Measurements from ENCODE around the gene NELFB.

NELFB gene

GRCh38 chr9:137279741-137280473, 24.8 kb downstream of the NELFB start:
- Histone ChIP-seq H3F3A (ENCODE audit: insufficient read depth, low read length) (0 out of 2 replicates have a peak, but pooled peaks cover 4% of the 10 kb centered on the region), H3K79me2 (ENCODE audit: insufficient read depth, low read length) (no peaks in the 10 kb centered on the region), H3K9ac (ENCODE audit: low read length) (no peak overlapping the region; the same call in 1 of the 2 replicates), H3K9me2 (ENCODE audit: low read depth, low read length) (no peaks in the 10 kb centered on the region), H3K4me3 (ENCODE audit: low read depth, low read length, poor library complexity, severe bottlenecking) (peak overlapping the region; percentile 48), H3K27ac (ENCODE audit: low read depth, low read length, poor library complexity, severe bottlenecking) (no peak overlapping the region), H2AFZ (ENCODE audit: low read length) (no peak overlapping the region), H3K4me2 (ENCODE audit: low read length) (peak overlapping the region; percentile 72), H3K4me1 (ENCODE audit: insufficient read depth, low read length, severe bottlenecking) (peaks cover 47% of the 10 kb centered on the region), H4K20me1 (ENCODE audit: insufficient read depth, low read length) (no peaks in the 10 kb centered on the region), H3K27me3 (ENCODE audit: insufficient read depth, low read length) (no peaks in the 10 kb centered on the region), H3K9me3 (ENCODE audit: low read length) (no peaks in the 10 kb centered on the region), H3K36me3 (ENCODE audit: insufficient read depth, low read length) (no peaks in the 10 kb centered on the region)
- TF ChIP-seq EZH2 (IDR thresholded peaks at IDR 0.05; ENCODE audit: borderline replicate concordance, low read length): no peak
- TF ChIP-seq CTCF (IDR thresholded peaks at IDR 0.05; ENCODE audit: low read length): no peak

GRCh38 chr9:137280474-137281344, 25.6 kb downstream of the NELFB start:
- Histone ChIP-seq H3K36me3 (ENCODE audit: insufficient read depth, low read length) (no peaks in the 10 kb centered on the region), H3K4me2 (ENCODE audit: low read length) (peak overlapping the region; percentile 72), H3K9me3 (ENCODE audit: low read length) (no peaks in the 10 kb centered on the region), H3K79me2 (ENCODE audit: insufficient read depth, low read length) (no peaks in the 10 kb centered on the region), H4K20me1 (ENCODE audit: insufficient read depth, low read length) (no peaks in the 10 kb centered on the region), H3K27ac (ENCODE audit: low read depth, low read length, poor library complexity, severe bottlenecking) (no peak overlapping the region), H2AFZ (ENCODE audit: low read length) (no peak overlapping the region), H3K9ac (ENCODE audit: low read length) (peak overlapping the region; percentile 43; the same call in 1 of the 2 replicates), H3K4me1 (ENCODE audit: insufficient read depth, low read length, severe bottlenecking) (peaks cover 39% of the 10 kb centered on the region), H3F3A (ENCODE audit: insufficient read depth, low read length) (0 out of 2 replicates have a peak, but pooled peaks cover 4% of the 10 kb centered on the region), H3K4me3 (ENCODE audit: low read depth, low read length, poor library complexity, severe bottlenecking) (peak overlapping the region; percentile 48), H3K9me2 (ENCODE audit: low read depth, low read length) (no peaks in the 10 kb centered on the region), H3K27me3 (ENCODE audit: insufficient read depth, low read length) (no peaks in the 10 kb centered on the region)
- no peak for TF ChIP-seq EZH2 (IDR thresholded peaks at IDR 0.05; ENCODE audit: borderline replicate concordance, low read length)
- peak; percentile 64 for TF ChIP-seq CTCF (IDR thresholded peaks at IDR 0.05; ENCODE audit: low read length)

GRCh38 chr9:137281345-137282116, 26.4 kb downstream of the NELFB start:
- Histone ChIP-seq H3K27ac (ENCODE audit: low read depth, low read length, poor library complexity, severe bottlenecking) (no peak overlapping the region), H2AFZ (ENCODE audit: low read length) (no peak overlapping the region), H3K36me3 (ENCODE audit: insufficient read depth, low read length) (no peaks in the 10 kb centered on the region), H3K27me3 (ENCODE audit: insufficient read depth, low read length) (no peaks in the 10 kb centered on the region), H3K4me2 (ENCODE audit: low read length) (no peak overlapping the region), H3K4me1 (ENCODE audit: insufficient read depth, low read length, severe bottlenecking) (peaks cover 30% of the 10 kb centered on the region), H3K4me3 (ENCODE audit: low read depth, low read length, poor library complexity, severe bottlenecking) (no peak overlapping the region), H3K9ac (ENCODE audit: low read length) (no peak overlapping the region), H3K9me2 (ENCODE audit: low read depth, low read length) (no peaks in the 10 kb centered on the region), H4K20me1 (ENCODE audit: insufficient read depth, low read length) (no peaks in the 10 kb centered on the region), H3K79me2 (ENCODE audit: insufficient read depth, low read length) (no peaks in the 10 kb centered on the region), H3F3A (ENCODE audit: insufficient read depth, low read length) (0 out of 2 replicates have a peak, but pooled peaks cover 4% of the 10 kb centered on the region), H3K9me3 (ENCODE audit: low read length) (no peaks in the 10 kb centered on the region)
- no peak for TF ChIP-seq EZH2 (IDR thresholded peaks at IDR 0.05; ENCODE audit: borderline replicate concordance, low read length)
- no peak for TF ChIP-seq CTCF (IDR thresholded peaks at IDR 0.05; ENCODE audit: low read length)

Data from OCI-LY1 (cell line).